Spinal cord (tissue), 10 donors: ENCODE measurements around the gene KCNJ4. TPM values are rescaled to one million over a fixed set of nuclear protein-coding genes. Genes with fewer than 3 reads are reported as not detected.
"Not testable (repeated sequence)": the region's sequence is repeated elsewhere in the genome, so short reads cannot be mapped to it uniquely, and the experiment has no call there.

Source experiments
- DNase-seq, 6 donors: peaks; one replicate each; pipeline versions ENCODE4 v3.0.0 to v3.0.0-alpha.2; 2013 to 2015; ENCODE audit warnings: low spot score in 6 of 6, low read depth in 4 of 6
- H3K27ac ChIP-seq: one replicate; pipeline ENCODE4 v1.5.1; 2013; ENCODE audit warnings: low read depth, low read length, control low read depth
- H3K27me3 ChIP-seq: one replicate; pipeline ENCODE4 v1.6.1; 2013; ENCODE audit warnings: low read length; ENCODE audit not compliant: control insufficient read depth, insufficient read depth
- H3K36me3 ChIP-seq: one replicate; pipeline ENCODE4 v1.6.1; 2013; ENCODE audit warnings: low read length; ENCODE audit not compliant: control insufficient read depth, insufficient read depth
- H3K4me1 ChIP-seq: one replicate; pipeline ENCODE4 v1.6.1; 2013; ENCODE audit warnings: low read length; ENCODE audit not compliant: control insufficient read depth, insufficient read depth
- H3K4me3 ChIP-seq: one replicate; pipeline ENCODE4 v1.5.1; 2013; ENCODE audit warnings: low read depth, low read length, control low read depth
- H3K9me3 ChIP-seq: one replicate; pipeline ENCODE4 v1.6.1; 2013; ENCODE audit warnings: low read length; ENCODE audit not compliant: control insufficient read depth, insufficient read depth
- WGBS: methylation state at CpG from one replicate; pipeline ENCODE4 v1.1.5; 2013; ENCODE audit warnings: missing lambda C conversion rate; ENCODE audit not compliant: insufficient coverage; 5-methylcytosine and 5-hydroxymethylcytosine counted together
- polyA plus RNA-seq, 2 donors: library from polyadenylated mRNA; unstranded; fragments of 120-200 nt; gene quantifications; one replicate each; pipeline ENCODE4 v1.2.1, GENCODE V29; 2013; ENCODE audit not compliant: insufficient read length in 2 of 2
- total RNA-seq, 2 donors: library from RNA; depleted of rRNA in 1 of 2; stranded (reverse); fragments of 120-200 nt in 1 of 2; fragments of >200 nt in 1 of 2; gene quantifications; one replicate each; pipeline versions ENCODE4 v1.2.3 to v1.2.4, GENCODE V29; 2013 to 2014
- donor health status: healthy.

Gene KCNJ4
- total and polyA plus RNA-seq, 4 donors, result 0.79 to 1.2 (median 1.2) TPM

GRCh38 chr22:38477585-38477984, 22.6 kb upstream of the KCNJ4 start:
- H3K36me3 ChIP-seq, result peaks cover 11% of the 10 kb centered on the region
- H3K4me1 ChIP-seq, result no peaks in the 10 kb centered on the region
- H3K27ac ChIP-seq, result no peak overlapping the region
- H3K9me3 ChIP-seq, result no peaks in the 10 kb centered on the region
- no CpG with 5 or more reads among the region's 1 CpG for WGBS
- no peaks in the 10 kb centered on the region for H3K27me3 ChIP-seq
- no peak overlapping the region for H3K4me3 ChIP-seq
- no peak for DNase-seq

- DNase-seq, result no peak
- H3K9me3 ChIP-seq, result no peaks in the 10 kb centered on the region
- H3K27ac ChIP-seq, result no peak overlapping the region
- 49% methylated on average over 6 of the region's 10 CpGs for WGBS
- peaks cover 4% of the 10 kb centered on the region for H3K27me3 ChIP-seq
- H3K36me3 ChIP-seq, result no peaks in the 10 kb centered on the region
- no peak overlapping the region for H3K4me3 ChIP-seq
- H3K4me1 ChIP-seq, result no peaks in the 10 kb centered on the region
Measured at GRCh38 chr22:38474003-38474607, 19.1 kb upstream of the KCNJ4 start.

GRCh38 chr22:38471237-38471636, 16.2 kb upstream of the KCNJ4 start:
- Histone ChIP-seq H3K4me1 (peaks cover 15% of the 10 kb centered on the region), H3K9me3 (no peaks in the 10 kb centered on the region), H3K36me3 (no peaks in the 10 kb centered on the region), H3K27ac (no peak overlapping the region), H3K27me3 (peaks cover 29% of the 10 kb centered on the region), H3K4me3 (no peak overlapping the region)
- WGBS, result 91% methylated on average over 6 of the region's 11 CpGs
- DNase-seq, result no peak

- not testable (repeated sequence) for H3K36me3 ChIP-seq, DNase-seq, H3K9me3 ChIP-seq, H3K4me3 ChIP-seq, H3K27ac ChIP-seq
- Histone ChIP-seq H3K4me1 (peaks cover 15% of the 10 kb centered on the region), H3K27me3 (peaks cover 31% of the 10 kb centered on the region)
- 95% methylated on average over 8 of the region's 10 CpGs for WGBS
Measured at GRCh38 chr22:38470179-38470578, 15.2 kb upstream of the KCNJ4 start.

GRCh38 chr22:38469306-38469781, 14.3 kb upstream of the KCNJ4 start:
- H3K27me3 ChIP-seq, result peaks cover 31% of the 10 kb centered on the region
- peaks cover 15% of the 10 kb centered on the region for H3K4me1 ChIP-seq
- H3K9me3 ChIP-seq, result no peaks in the 10 kb centered on the region
- no peak overlapping the region for H3K4me3 ChIP-seq
- H3K27ac ChIP-seq, result no peak overlapping the region
- H3K36me3 ChIP-seq, result no peaks in the 10 kb centered on the region
- DNase-seq, result no peak
- 89% methylated on average over 4 of the region's 6 CpGs for WGBS

GRCh38 chr22:38468443-38469305, 13.7 kb upstream of the KCNJ4 start:
- WGBS, result 82% methylated on average over 17 of the region's 28 CpGs
- H3K27ac ChIP-seq, result no peak overlapping the region
- H3K4me3 ChIP-seq, result peak overlapping the region; percentile 60
- peaks cover 35% of the 10 kb centered on the region for H3K27me3 ChIP-seq
- no peaks in the 10 kb centered on the region for H3K36me3 ChIP-seq
- no peaks in the 10 kb centered on the region for H3K9me3 ChIP-seq
- DNase-seq, result no peak
- peaks cover 15% of the 10 kb centered on the region for H3K4me1 ChIP-seq

GRCh38 chr22:38467904-38468442, 13.0 kb upstream of the KCNJ4 start, which contains the start of gene KDELR3:
KDELR3 (plus strand) TSS chr22:38468096; CDS start chr22:38468234, 138 bp downstream.
- WGBS, result 2% methylated on average over 50 of the region's 53 CpGs
- Histone ChIP-seq H3K4me3 (peak within 1 kb of the TSS; percentile 60), H3K27me3 (peaks cover 39% of the 10 kb centered on the region), H3K9me3 (no peaks in the 10 kb centered on the region), H3K27ac (peak within 1 kb of the TSS; percentile 47), H3K36me3 (no peaks in the 10 kb centered on the region), H3K4me1 (peaks cover 21% of the 10 kb centered on the region)
- peak in 1 of 6 donors; percentile 58 for DNase-seq

GRCh38 chr22:38467438-38467903, 12.5 kb upstream of the KCNJ4 start:
- Histone ChIP-seq H3K9me3 (no peaks in the 10 kb centered on the region), H3K36me3 (no peaks in the 10 kb centered on the region), H3K4me3 (peak overlapping the region; percentile 40), H3K27ac (no peak overlapping the region), H3K27me3 (peaks cover 39% of the 10 kb centered on the region), H3K4me1 (peaks cover 21% of the 10 kb centered on the region)
- DNase-seq, result no peak
- 17% methylated on average over 19 of the region's 20 CpGs for WGBS

GRCh38 chr22:38465673-38466490, 10.9 kb upstream of the KCNJ4 start:
- DNase-seq, result no peak
- 65% methylated on average over 26 of the region's 26 CpGs for WGBS
- no peak overlapping the region for H3K27ac ChIP-seq
- no peaks in the 10 kb centered on the region for H3K9me3 ChIP-seq
- peaks cover 45% of the 10 kb centered on the region for H3K27me3 ChIP-seq
- H3K4me1 ChIP-seq, result peaks cover 34% of the 10 kb centered on the region
- H3K36me3 ChIP-seq, result no peaks in the 10 kb centered on the region
- H3K4me3 ChIP-seq, result no peak overlapping the region
